ENCODE results near the gene MRPL43.

The MRPL43 gene

DNA sequence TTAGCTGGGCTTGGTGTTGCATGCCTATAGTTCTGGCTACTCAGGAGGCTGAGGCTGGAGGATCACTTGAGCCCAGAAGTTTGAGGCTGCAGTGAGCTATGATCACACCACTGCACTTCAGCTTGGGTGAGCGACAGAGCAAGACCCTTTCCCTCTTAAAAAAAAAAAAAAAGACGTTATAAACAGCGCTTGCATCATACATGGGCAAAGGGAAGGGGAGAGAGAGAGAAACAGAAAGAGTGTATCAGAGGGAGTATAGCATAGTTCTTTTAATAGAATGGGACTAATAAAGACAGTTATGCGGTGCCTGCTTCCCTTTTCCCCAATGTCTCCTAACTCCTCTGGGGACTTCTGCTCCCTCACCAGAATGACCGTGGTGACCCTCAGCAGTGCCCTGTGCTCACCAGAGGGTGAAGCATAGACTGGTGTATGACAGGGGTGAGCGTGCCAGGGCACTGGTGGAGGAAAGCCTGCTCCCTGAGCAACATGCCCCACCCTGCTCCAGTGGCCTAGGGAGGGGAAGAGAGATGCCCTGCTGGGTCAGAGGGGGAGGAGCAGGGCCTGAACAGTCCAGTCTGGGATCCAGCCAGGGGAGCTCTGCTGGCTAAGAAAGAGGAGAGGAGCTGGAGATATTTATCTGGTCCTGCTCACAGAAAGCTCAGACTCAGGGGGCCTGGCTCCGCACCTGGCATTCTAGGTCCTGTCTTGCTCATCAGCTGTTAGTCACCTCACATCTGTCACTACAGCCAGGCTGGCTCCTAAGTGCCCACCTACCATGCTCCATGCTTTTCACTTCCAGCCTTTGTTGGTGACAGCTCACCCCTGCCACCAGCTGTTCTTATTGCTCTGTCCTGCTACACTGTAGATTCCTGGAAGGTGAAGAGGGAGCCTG is 41.4 kb upstream of the MRPL43 start:
- Histone ChIP-seq H3K27me3 (ENCODE audit: insufficient read depth, low read length) (peaks cover 41% of the 10 kb centered on the region), H3K9me3 (ENCODE audit: low read length) (no peaks in the 10 kb centered on the region), H3K4me3 (ENCODE audit: low read length) (no peak overlapping the region), H3K4me1 (ENCODE audit: insufficient read depth, low read length) (peaks cover 41% of the 10 kb centered on the region), H2AFZ (ENCODE audit: low read depth, low read length) (no peak overlapping the region), H3K36me3 (ENCODE audit: insufficient read depth, low read length) (no peaks in the 10 kb centered on the region)

DNA sequence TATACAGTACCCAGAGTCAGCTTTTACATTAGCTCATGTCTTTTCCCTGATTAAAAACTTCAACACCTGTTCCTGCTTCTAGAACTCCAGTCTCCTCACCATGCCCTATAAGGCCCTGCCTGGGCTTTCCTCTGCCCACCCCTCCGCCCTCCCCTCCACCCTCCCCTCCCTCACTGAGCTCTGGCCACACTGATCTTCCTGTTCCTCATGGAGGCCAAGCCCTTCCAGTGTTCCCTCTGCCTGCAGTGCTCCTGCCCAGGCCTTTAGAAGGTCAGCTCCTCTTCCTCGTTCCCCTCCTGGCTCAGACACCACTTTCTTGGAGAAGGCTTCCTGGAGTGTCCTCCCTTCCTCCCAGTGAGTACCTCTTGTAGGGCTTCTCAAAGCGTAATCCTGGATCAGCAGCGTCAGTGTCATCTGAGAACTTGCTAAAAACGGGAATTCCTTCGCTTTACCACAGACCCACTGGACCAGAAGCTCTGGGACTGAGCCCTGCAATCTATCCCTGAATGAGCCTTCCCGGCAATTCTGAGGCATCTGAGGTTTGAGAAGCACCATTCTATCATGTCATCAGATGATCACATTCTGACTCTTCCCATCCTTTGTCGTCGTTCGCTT is 39.9 kb upstream of the MRPL43 start:
- Histone ChIP-seq H3K27me3 (ENCODE audit: insufficient read depth, low read length) (peaks cover 36% of the 10 kb centered on the region), H3K36me3 (ENCODE audit: insufficient read depth, low read length) (no peaks in the 10 kb centered on the region), H3K4me3 (ENCODE audit: low read length) (no peak overlapping the region), H3K9me3 (ENCODE audit: low read length) (no peaks in the 10 kb centered on the region), H3K4me1 (ENCODE audit: insufficient read depth, low read length) (peaks cover 32% of the 10 kb centered on the region), H2AFZ (ENCODE audit: low read depth, low read length) (no peak overlapping the region)

DNA sequence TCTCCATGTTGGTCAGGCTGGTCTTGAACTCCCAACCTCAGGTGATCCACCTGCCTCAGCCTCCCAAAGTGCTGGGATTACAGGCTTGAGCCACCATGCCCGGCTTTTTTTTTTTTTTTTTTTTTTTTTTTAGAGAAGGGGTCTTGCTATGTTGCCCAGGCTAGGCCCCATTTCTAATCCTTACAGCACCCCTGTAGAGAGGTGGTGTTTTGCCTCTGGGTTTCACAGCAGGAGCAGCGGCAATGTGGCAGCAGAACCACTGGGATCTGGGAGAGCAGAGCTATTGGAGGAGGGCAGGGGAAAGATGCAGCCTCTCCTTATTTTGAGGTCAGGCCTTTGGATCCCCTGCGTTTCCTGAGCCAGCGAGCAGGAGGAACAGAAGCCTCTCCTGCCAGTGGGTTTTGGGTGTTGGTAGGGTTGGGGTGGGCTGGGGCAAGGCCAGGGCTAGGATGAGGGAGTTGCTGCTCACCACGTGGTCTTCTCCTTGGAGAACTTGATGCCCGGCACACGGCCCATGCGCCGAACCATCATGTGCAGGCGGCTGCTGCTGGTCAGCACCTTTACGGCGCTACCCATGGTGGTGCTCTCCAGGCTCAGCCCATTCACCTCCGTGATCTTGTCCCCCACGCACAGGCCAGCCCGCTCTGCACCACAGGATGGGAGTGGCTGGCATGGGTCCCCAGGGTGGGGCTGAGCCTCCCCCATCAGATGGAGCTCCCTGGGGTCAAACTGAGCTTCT is 35.8 kb upstream of the MRPL43 start:
- H3K36me3 ChIP-seq (ENCODE audit: insufficient read depth, low read length) = no peaks in the 10 kb centered on the region
- no peaks in the 10 kb centered on the region for H3K9me3 ChIP-seq (ENCODE audit: low read length)
- H3K4me1 ChIP-seq (ENCODE audit: insufficient read depth, low read length) = peaks cover 3% of the 10 kb centered on the region
- H3K27me3 ChIP-seq (ENCODE audit: insufficient read depth, low read length) = peaks cover 30% of the 10 kb centered on the region
- no peak overlapping the region for H3K4me3 ChIP-seq (ENCODE audit: low read length)
- no peak overlapping the region for H2AFZ ChIP-seq (ENCODE audit: low read depth, low read length)

DNA sequence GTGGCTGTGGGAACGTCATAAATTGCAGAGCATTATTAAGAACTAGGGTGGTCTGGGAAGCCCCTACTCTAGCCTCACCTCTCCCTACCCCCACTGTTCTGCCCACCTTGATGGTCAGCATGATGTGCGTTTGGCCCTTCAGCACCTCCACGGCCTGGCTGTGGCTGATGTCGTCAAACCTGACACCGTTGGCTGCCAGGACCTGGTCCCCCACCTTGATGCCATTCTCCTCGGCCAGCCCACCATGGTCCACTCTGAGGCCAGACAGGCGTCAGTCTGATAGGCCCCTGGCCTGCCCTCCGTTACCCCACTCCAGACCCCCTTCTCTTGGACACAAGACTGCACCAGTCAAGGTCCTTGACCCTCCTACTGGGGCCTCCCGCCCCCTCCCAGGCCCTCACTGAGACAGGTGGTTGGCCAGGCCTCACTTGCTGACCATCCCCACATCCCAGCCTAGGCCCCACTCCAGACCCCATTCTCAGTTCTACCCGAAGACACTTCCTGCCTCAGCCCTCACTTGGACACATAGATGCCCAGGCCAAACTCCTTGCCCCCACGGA is 34.5 kb upstream of the MRPL43 start:
- Histone ChIP-seq H2AFZ (ENCODE audit: low read depth, low read length) (no peak overlapping the region), H3K9me3 (ENCODE audit: low read length) (no peaks in the 10 kb centered on the region), H3K27me3 (ENCODE audit: insufficient read depth, low read length) (peaks cover 32% of the 10 kb centered on the region), H3K4me3 (ENCODE audit: low read length) (no peak overlapping the region), H3K4me1 (ENCODE audit: insufficient read depth, low read length) (peaks cover 3% of the 10 kb centered on the region), H3K36me3 (ENCODE audit: insufficient read depth, low read length) (no peaks in the 10 kb centered on the region)

DNA sequence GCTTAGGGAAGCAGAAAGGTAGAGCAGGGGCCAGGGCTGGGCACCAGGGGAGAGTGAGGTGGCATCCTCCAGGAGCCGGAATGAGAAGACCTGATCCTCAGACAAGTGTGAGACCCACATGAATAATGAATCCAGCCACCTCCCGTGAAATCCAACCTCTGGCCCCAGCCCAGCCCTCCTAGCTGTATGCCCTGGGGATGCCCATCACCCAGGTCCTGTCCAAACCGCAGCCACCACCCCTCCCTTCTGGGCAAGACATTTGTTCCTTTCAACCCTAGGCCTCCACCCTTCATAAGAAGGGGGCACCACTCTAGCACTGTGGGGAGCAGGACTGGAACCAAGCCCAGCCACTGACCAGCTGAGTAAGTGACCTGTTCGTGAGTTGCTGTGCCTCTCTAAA is 33.9 kb upstream of the MRPL43 start:
- H3K4me1 ChIP-seq (ENCODE audit: insufficient read depth, low read length) = peaks cover 3% of the 10 kb centered on the region
- H3K4me3 ChIP-seq (ENCODE audit: low read length) = no peak overlapping the region
- H2AFZ ChIP-seq (ENCODE audit: low read depth, low read length) = no peak overlapping the region
- no peaks in the 10 kb centered on the region for H3K36me3 ChIP-seq (ENCODE audit: insufficient read depth, low read length)
- H3K9me3 ChIP-seq (ENCODE audit: low read length) = no peaks in the 10 kb centered on the region
- H3K27me3 ChIP-seq (ENCODE audit: insufficient read depth, low read length) = peaks cover 37% of the 10 kb centered on the region

DNA sequence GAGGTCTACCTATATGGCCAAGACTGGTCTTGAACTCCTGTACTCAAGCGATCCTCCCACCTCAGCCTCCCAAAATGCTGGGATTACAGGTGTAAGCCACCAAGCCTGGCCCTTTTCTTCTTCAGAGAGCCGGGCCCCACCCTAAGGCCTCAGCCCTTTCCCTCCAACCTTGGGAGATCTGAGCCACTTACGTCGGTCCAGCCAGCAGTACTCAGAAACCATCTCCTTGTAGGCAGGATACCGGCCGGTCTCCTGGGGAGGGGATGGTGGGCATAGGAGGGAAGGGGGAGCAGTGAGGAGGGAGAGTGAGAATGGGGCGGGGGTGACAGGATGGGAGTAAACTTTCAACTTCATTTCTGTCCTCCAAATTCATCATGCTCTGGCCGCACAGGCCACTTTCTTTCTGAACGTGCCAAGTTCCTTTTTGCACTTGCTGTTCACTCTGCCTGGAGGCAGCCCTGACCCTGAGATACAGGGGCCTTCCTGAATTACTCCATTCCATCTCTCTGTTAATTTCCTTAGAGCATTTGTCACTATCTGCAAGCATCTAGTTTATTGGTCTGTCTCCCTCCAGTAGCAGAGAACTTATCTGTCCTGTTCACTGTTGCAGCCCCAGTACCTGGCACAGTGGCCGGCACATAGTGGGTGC is 33.3 kb upstream of the MRPL43 start:
- Histone ChIP-seq H3K27me3 (ENCODE audit: insufficient read depth, low read length) (peaks cover 44% of the 10 kb centered on the region), H3K36me3 (ENCODE audit: insufficient read depth, low read length) (no peaks in the 10 kb centered on the region), H3K9me3 (ENCODE audit: low read length) (no peaks in the 10 kb centered on the region), H3K4me1 (ENCODE audit: insufficient read depth, low read length) (peaks cover 3% of the 10 kb centered on the region), H2AFZ (ENCODE audit: low read depth, low read length) (no peak overlapping the region), H3K4me3 (ENCODE audit: low read length) (no peak overlapping the region)

DNA sequence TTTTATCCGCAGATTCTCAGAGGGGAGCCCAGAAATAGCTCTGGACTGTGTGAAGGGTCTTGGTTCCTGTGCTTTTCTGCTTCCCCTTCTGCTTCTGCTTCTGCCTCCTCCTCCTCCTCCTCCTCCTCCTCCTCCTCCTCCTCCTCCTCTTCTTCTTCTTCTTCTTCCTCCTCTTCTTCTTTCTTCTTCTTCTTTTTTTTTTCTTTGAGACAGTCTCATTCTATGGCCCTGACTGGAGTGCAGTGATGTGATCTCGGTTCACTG is 32.1 kb upstream of the MRPL43 start:
- Histone ChIP-seq H2AFZ (ENCODE audit: low read depth, low read length) (no peak overlapping the region), H3K27me3 (ENCODE audit: insufficient read depth, low read length) (peaks cover 50% of the 10 kb centered on the region), H3K4me3 (ENCODE audit: low read length) (no peak overlapping the region), H3K4me1 (ENCODE audit: insufficient read depth, low read length) (peaks cover 3% of the 10 kb centered on the region), H3K36me3 (ENCODE audit: insufficient read depth, low read length) (no peaks in the 10 kb centered on the region), H3K9me3 (ENCODE audit: low read length) (no peaks in the 10 kb centered on the region)

DNA sequence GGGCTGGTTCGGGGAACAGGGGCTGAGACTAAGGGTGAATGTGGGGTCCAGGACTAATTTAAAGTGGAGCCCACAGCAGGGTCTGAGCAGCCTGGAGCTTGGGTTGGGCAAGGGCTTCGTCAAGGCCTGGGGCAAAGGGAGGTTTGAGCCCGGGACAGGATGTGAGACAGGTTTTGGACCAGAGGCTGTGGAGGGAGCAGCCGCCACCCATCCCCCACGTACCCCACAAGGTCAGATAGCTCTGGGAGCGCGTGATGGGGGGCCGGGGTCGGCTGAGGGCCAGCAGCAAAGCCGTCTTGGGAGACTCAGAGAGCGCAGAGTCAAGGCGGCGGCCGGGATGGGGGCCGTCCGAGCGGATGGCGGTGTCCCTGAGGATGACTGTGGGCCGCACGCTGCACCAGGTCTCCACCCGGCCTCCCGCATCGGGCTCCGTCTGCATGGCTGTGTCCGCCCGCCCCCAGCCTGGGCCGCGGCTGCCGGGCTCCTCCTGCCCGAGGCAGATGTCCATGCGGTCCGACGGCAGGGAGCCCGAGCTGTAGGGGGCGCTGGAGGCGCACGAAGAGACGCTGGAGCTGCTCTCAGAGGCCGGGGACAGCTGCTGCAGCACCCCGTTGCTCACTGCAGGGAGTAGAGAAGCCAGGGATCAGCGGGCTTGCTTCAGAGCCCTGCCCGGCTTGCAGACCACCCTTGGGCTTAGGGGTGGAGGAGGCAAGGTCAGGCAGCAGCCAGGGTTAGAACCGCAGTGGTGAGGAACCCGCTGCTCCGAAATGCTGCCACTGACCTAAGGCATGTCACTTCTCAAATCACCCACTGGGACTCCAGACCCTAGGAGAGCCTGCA is 31.5 kb upstream of the MRPL43 start:
- Histone ChIP-seq H3K4me1 (ENCODE audit: insufficient read depth, low read length) (peaks cover 3% of the 10 kb centered on the region), H2AFZ (ENCODE audit: low read depth, low read length) (no peak overlapping the region), H3K4me3 (ENCODE audit: low read length) (no peak overlapping the region), H3K27me3 (ENCODE audit: insufficient read depth, low read length) (peaks cover 50% of the 10 kb centered on the region), H3K36me3 (ENCODE audit: insufficient read depth, low read length) (no peaks in the 10 kb centered on the region), H3K9me3 (ENCODE audit: low read length) (no peaks in the 10 kb centered on the region)

DNA sequence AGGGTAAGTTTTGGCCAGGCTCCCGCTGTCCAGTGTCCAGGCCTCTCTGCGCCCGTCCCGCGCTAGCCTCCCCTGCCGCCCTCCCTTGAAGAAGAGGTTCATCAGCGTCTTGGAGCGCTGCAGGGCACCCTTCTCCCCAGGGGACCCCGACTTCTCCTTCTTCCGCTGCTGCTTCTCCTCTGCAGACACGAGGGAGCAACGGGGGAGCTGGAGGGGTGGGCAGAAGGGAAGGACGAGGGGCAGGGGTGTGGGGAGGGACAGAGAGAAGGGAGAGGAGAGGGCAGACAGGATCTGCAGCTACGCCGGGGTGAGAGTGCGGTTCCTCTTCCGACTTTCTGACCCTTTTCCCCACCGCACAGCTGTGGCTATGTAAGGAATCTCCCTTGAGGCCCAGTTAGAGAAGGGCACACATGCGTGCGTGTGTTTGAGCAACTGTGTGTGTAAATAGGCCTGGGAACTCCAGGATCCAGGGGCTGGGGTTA is 30.9 kb upstream of the MRPL43 start:
- Histone ChIP-seq H3K27me3 (ENCODE audit: insufficient read depth, low read length) (peaks cover 50% of the 10 kb centered on the region), H3K4me1 (ENCODE audit: insufficient read depth, low read length) (peaks cover 3% of the 10 kb centered on the region), H3K36me3 (ENCODE audit: insufficient read depth, low read length) (no peaks in the 10 kb centered on the region), H3K9me3 (ENCODE audit: low read length) (no peaks in the 10 kb centered on the region), H2AFZ (ENCODE audit: low read depth, low read length) (no peak overlapping the region), H3K4me3 (ENCODE audit: low read length) (no peak overlapping the region)

DNA sequence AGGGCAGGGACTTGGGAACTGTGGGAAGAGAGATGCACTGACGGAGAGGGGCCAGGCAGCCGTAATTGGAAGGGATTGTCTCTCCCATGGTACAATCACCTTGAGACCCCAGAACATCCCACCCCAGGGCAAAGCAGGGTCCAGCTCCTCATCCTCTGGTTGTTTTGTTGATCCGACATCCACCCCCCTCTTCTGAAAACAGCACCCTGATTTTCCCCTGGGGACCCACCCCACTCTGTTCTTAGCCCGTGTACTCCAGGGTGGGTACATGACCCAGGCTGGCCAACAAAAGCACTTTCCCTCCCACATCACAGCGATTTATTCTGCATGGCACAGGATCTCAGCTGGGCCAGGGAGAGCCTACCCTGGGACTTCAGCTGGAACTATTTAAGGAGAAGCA is 29.5 kb upstream of the MRPL43 start:
- Histone ChIP-seq H3K4me3 (ENCODE audit: low read length) (no peak overlapping the region), H3K4me1 (ENCODE audit: insufficient read depth, low read length) (peaks cover 3% of the 10 kb centered on the region), H2AFZ (ENCODE audit: low read depth, low read length) (no peak overlapping the region), H3K9me3 (ENCODE audit: low read length) (no peaks in the 10 kb centered on the region), H3K27me3 (ENCODE audit: insufficient read depth, low read length) (peaks cover 50% of the 10 kb centered on the region), H3K36me3 (ENCODE audit: insufficient read depth, low read length) (no peaks in the 10 kb centered on the region)

DNA sequence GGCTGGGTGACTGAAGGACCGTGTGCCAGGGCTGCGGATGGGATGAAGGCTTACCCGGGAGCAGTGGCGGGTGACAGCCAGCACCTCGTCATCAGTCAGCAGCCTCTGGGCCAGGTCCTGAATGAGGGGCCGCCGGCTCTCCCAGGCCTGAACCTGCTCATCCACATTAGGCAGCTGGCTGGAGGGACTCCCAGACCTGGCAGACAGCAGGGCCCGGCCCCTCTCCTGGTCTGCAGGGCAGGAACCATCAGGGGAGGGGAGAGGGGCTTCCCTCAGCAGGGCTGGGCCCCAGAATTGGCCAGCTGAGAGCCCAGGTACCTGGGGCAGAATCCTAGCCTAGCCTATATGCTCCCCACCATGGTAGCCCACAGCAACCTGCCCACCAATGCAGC is 28.3 kb upstream of the MRPL43 start:
- Histone ChIP-seq H3K9me3 (ENCODE audit: low read length) (no peaks in the 10 kb centered on the region), H3K4me1 (ENCODE audit: insufficient read depth, low read length) (peaks cover 3% of the 10 kb centered on the region), H3K4me3 (ENCODE audit: low read length) (no peak overlapping the region), H2AFZ (ENCODE audit: low read depth, low read length) (no peak overlapping the region), H3K36me3 (ENCODE audit: insufficient read depth, low read length) (no peaks in the 10 kb centered on the region), H3K27me3 (ENCODE audit: insufficient read depth, low read length) (peaks cover 40% of the 10 kb centered on the region)

DNA sequence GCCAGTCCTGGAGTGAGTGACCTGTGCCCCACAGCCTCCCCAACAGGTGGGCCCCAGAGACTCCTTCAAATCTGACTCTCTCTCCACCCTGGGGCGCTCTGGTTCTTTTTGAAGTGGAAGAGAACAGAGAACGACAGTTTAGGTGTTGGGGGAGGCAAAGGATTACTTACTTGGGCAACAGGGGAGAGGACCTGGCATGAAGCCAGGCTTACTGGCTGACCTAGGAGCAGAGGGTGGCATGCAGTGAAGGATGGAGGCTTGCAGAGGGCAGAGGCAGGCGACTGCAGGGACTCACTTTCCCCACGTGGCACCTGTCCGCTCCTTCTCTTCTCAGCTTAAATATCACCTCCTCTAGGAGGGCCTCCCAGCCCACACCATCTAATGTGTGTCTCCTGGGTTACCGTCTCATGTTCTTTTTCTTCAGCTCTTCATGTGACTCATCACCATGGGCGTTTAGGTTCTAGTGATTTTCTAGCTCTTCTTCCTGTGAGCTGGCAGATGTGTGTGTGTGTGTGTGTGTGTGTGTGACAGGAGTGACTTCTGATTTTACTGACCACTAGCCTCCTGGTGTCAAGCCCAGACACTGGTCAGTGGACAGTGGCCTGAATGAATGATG is 27.8 kb upstream of the MRPL43 start:
- Histone ChIP-seq H3K27me3 (ENCODE audit: insufficient read depth, low read length) (peaks cover 40% of the 10 kb centered on the region), H3K36me3 (ENCODE audit: insufficient read depth, low read length) (no peaks in the 10 kb centered on the region), H3K4me3 (ENCODE audit: low read length) (no peak overlapping the region), H3K4me1 (ENCODE audit: insufficient read depth, low read length) (peaks cover 3% of the 10 kb centered on the region), H2AFZ (ENCODE audit: low read depth, low read length) (no peak overlapping the region), H3K9me3 (ENCODE audit: low read length) (no peaks in the 10 kb centered on the region)

All from neuron (in vitro differentiated cells).